ENCODE data around the gene RBMS3.

The RBMS3 gene

DNA sequence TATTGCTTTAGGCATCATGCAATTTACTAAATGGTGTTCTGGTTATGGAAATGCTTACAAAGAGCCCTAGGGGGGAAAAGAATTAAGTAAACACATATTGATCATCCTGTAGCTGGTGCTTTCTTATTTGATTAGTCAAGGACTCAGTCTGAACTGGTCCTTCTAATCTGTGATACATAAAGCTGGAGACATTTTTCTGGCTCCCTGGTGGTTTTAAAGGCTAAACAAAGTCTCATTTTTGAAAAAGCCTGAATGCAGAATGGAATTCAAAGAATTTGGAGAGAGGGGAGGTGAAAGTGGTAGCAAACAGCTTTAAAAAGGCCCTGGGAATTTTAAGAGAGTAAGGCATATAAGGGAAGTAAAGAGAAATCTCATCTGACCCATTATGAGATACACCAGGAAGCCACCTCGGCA is 149.7 kb downstream of the RBMS3 start:
- Histone ChIP-seq H3K4me3 (ENCODE audit: low read depth, low read length) (no peak overlapping the region), H3K27me3 (ENCODE audit: control insufficient read depth, insufficient read depth, low read length) (no peaks in the 10 kb centered on the region), H3K36me3 (ENCODE audit: control insufficient read depth, insufficient read depth, low read length) (no peaks in the 10 kb centered on the region), H3K9ac (ENCODE audit: low read length) (no peak overlapping the region), H3K9me3 (ENCODE audit: control insufficient read depth, insufficient read depth, low read depth, low read length) (no peaks in the 10 kb centered on the region), H3K27ac (ENCODE audit: low read depth, low read length) (peak overlapping the region; percentile 52), H3K4me1 (ENCODE audit: control insufficient read depth, insufficient read depth, low read length) (peaks cover 22% of the 10 kb centered on the region)

DNA sequence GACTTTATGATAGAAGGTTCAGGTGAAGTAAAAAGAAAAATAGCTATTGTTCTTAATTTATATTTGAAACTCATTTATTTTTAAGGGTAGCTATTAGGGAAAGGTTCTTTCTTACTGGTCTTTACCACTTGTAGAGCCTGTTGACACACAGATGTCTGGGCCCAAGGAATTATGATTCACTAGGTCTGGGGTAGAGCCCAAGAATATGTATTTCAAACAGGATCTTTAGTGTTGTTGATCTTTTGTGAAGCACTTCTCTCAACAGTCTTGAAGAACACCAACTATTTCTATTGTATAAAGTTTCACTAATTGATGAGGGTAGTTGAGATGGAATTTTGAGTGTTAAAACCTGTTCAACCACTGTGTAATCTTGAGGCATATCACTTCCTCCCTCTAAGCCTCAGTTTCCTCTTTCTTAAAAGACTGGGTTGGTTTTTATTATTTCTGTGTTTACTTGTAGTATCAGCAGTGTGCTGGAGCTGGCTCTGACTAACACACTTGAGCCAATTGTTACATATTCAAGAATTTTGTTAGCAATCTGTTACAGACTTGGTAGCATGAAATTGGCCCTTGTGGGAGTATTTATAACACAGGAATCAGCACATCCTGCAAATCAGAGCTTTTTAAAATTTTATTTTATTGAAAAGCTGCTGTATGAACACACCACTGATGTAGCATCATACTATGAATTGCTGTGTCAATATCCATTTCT is 155.9 kb downstream of the RBMS3 start:
- H3K27ac ChIP-seq (ENCODE audit: low read depth, low read length) = no peak overlapping the region
- peaks cover 24% of the 10 kb centered on the region for H3K4me1 ChIP-seq (ENCODE audit: control insufficient read depth, insufficient read depth, low read length)
- no peaks in the 10 kb centered on the region for H3K9me3 ChIP-seq (ENCODE audit: control insufficient read depth, insufficient read depth, low read depth, low read length)
- no peak overlapping the region for H3K4me3 ChIP-seq (ENCODE audit: low read depth, low read length)
- no peaks in the 10 kb centered on the region for H3K27me3 ChIP-seq (ENCODE audit: control insufficient read depth, insufficient read depth, low read length)
- no peaks in the 10 kb centered on the region for H3K36me3 ChIP-seq (ENCODE audit: control insufficient read depth, insufficient read depth, low read length)
- no peak overlapping the region for H3K9ac ChIP-seq (ENCODE audit: low read length)

DNA sequence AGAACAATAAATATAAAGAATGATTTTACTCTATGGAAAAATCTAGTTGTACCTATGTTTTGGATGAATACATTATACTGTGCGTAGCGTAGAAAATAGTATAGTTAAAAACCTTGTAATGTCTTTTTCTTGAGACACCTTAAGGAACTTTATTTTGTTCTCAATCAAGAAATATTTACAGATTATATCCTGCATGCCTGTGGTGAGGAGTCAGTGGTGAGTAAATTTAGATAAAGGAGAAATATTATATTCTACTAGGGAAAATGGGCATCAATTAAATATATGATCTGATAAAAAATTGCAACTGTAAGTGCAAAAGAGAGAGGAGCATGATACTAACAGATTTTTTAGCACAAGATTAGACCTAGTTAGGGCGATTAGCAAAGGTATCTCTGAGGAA is 157.7 kb downstream of the RBMS3 start:
- Histone ChIP-seq H3K36me3 (ENCODE audit: control insufficient read depth, insufficient read depth, low read length) (no peaks in the 10 kb centered on the region), H3K4me3 (ENCODE audit: low read depth, low read length) (no peak overlapping the region), H3K9me3 (ENCODE audit: control insufficient read depth, insufficient read depth, low read depth, low read length) (no peaks in the 10 kb centered on the region), H3K27me3 (ENCODE audit: control insufficient read depth, insufficient read depth, low read length) (no peaks in the 10 kb centered on the region), H3K27ac (ENCODE audit: low read depth, low read length) (no peak overlapping the region), H3K9ac (ENCODE audit: low read length) (no peak overlapping the region), H3K4me1 (ENCODE audit: control insufficient read depth, insufficient read depth, low read length) (peaks cover 24% of the 10 kb centered on the region)

DNA sequence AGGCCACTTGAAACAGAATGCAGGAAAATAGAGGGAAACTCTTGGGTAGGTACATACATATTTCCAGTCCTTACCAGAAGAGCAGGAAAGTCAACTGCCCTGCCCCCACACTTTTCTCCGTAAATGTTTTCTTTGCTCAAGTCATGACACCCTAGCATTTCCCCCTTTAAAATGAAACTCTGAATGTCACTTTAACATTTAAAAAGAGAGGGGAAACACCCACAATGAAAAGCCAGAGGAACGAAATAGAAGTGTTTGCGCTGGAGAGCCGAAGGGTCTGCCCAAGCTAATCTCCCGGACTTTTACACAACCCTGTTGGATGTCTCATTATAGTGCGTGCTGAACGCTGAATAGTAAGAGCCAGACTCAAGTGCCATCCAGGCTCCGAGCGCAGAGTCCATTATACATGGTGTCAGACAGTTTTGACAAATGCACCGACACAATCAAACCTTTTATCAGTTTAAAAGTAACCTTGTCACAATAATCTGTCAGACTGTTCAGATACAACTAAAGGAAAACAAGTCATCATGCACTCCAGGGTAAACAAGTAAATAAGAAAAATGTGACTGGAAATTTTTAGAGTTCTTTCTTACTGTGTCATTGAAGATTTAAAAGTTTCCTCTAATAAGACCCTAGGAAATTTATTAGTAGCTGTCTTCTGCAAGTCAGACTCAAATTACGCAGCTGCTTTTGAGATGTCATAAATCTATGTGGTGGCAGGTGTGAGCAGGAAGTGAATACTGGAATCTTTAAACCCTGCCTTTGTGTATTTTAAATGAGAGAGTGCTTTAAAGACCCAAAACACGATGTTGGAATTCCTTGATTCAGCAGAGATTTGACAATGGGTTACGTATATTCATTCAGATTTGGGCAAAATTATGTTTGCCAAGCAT is 159.8 kb downstream of the RBMS3 start:
- Histone ChIP-seq H3K9me3 (ENCODE audit: control insufficient read depth, insufficient read depth, low read depth, low read length) (no peaks in the 10 kb centered on the region), H3K27ac (ENCODE audit: low read depth, low read length) (no peak overlapping the region), H3K4me1 (ENCODE audit: control insufficient read depth, insufficient read depth, low read length) (peaks cover 24% of the 10 kb centered on the region), H3K36me3 (ENCODE audit: control insufficient read depth, insufficient read depth, low read length) (no peaks in the 10 kb centered on the region), H3K4me3 (ENCODE audit: low read depth, low read length) (peak overlapping the region; percentile 8; the same call in 1 of the 2 replicates), H3K27me3 (ENCODE audit: control insufficient read depth, insufficient read depth, low read length) (no peaks in the 10 kb centered on the region), H3K9ac (ENCODE audit: low read length) (no peak overlapping the region)

DNA sequence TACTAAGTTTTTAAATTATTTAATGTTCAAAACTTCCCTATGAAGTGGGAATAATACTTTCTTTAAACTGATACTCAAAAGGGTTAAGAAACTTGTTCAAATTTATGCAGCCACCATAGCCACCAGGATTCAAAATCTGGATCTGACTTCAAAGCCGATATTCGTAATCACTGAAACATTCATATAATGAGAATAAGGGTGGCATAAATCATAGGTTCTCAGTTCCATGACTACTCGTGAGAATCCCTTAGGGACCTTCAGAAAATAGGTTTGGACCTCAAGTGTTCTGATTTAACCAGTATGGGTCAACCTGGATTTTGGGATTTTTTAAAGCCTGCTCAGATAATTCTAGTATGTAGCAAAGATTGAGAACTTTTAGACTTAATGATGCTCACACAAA is 160.6 kb downstream of the RBMS3 start:
- no peaks in the 10 kb centered on the region for H3K9me3 ChIP-seq (ENCODE audit: control insufficient read depth, insufficient read depth, low read depth, low read length)
- no peaks in the 10 kb centered on the region for H3K27me3 ChIP-seq (ENCODE audit: control insufficient read depth, insufficient read depth, low read length)
- no peak overlapping the region for H3K27ac ChIP-seq (ENCODE audit: low read depth, low read length)
- no peak overlapping the region for H3K4me3 ChIP-seq (ENCODE audit: low read depth, low read length)
- no peaks in the 10 kb centered on the region for H3K36me3 ChIP-seq (ENCODE audit: control insufficient read depth, insufficient read depth, low read length)
- no peak overlapping the region for H3K9ac ChIP-seq (ENCODE audit: low read length)
- H3K4me1 ChIP-seq (ENCODE audit: control insufficient read depth, insufficient read depth, low read length) = peaks cover 24% of the 10 kb centered on the region

DNA sequence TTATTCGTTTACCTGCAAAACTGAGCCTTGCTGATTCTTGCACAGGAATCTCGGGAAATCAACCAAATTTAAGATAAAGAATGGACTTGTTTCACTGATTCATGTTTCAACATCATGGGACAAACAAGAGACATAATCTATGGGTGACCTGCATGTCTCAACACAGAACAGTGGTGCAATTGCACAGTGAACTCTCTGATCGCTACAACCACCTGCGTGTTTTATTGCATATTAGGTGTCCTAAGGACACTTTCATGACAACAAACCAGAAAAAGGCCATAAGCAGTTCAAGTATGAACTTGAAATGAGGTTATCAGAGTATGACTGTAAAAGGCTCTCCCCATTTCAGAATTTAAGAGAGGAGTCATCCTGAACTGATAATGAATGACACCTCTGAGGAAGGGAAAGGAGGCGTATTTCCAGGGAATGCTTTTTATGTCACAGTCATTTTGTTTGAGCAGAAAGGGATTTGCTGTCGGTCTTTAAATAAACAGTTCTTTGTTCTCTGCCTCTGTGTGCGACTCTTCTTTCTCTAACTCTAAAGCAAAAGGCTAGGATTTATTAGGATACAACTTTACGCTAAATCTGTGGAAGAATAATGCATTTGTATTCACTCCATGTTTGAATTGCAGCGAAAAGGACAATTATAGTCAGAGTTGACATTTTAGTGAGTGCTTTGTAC is 167.2 kb downstream of the RBMS3 start:
- Histone ChIP-seq H3K4me3 (ENCODE audit: low read depth, low read length) (no peak overlapping the region), H3K9ac (ENCODE audit: low read length) (no peak overlapping the region), H3K27me3 (ENCODE audit: control insufficient read depth, insufficient read depth, low read length) (no peaks in the 10 kb centered on the region), H3K9me3 (ENCODE audit: control insufficient read depth, insufficient read depth, low read depth, low read length) (no peaks in the 10 kb centered on the region), H3K36me3 (ENCODE audit: control insufficient read depth, insufficient read depth, low read length) (no peaks in the 10 kb centered on the region), H3K27ac (ENCODE audit: low read depth, low read length) (no peak overlapping the region), H3K4me1 (ENCODE audit: control insufficient read depth, insufficient read depth, low read length) (peaks cover 7% of the 10 kb centered on the region)

DNA sequence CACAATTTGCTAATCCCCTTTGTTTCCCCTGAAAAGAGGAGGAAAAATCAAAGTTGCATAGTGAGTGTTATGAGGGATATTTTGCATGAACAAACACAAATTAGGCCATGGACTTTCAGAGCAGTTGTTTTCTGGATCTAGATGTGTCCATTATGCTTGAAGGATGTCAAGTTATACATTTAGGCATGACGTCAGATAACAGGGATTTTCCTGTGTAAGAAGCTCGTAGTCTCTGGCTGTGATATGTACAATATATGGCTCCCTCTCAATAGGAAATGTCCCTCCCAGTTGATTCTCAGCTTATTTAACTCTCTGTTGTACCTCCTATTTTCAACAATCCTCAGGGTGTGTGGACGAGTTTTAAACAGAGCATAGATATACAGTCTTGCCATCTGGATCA is 171.0 kb downstream of the RBMS3 start:
- H3K9ac ChIP-seq (ENCODE audit: low read length) = no peak overlapping the region
- H3K4me1 ChIP-seq (ENCODE audit: control insufficient read depth, insufficient read depth, low read length) = peaks cover 17% of the 10 kb centered on the region
- no peaks in the 10 kb centered on the region for H3K36me3 ChIP-seq (ENCODE audit: control insufficient read depth, insufficient read depth, low read length)
- H3K27ac ChIP-seq (ENCODE audit: low read depth, low read length) = no peak overlapping the region
- H3K4me3 ChIP-seq (ENCODE audit: low read depth, low read length) = no peak overlapping the region
- H3K9me3 ChIP-seq (ENCODE audit: control insufficient read depth, insufficient read depth, low read depth, low read length) = no peaks in the 10 kb centered on the region
- H3K27me3 ChIP-seq (ENCODE audit: control insufficient read depth, insufficient read depth, low read length) = no peaks in the 10 kb centered on the region

DNA sequence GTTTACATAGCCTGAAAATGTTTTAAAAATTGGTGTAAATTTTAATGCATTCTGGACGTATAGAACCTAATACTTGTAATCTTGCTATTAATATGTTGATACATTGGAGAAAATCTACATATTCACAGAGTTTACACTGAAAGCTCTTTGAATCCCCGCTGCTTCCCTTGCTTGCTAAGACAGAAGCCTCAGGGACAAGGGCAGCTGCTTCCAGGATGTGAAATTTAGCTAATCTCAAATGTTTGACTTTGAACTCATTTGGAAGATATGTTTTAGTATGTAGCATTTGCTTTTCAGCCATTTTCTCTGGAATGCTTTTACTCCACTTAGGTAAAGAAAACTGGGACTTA is 172.0 kb downstream of the RBMS3 start:
- no peak overlapping the region for H3K27ac ChIP-seq (ENCODE audit: low read depth, low read length)
- H3K4me1 ChIP-seq (ENCODE audit: control insufficient read depth, insufficient read depth, low read length) = peaks cover 17% of the 10 kb centered on the region
- no peaks in the 10 kb centered on the region for H3K36me3 ChIP-seq (ENCODE audit: control insufficient read depth, insufficient read depth, low read length)
- no peak overlapping the region for H3K4me3 ChIP-seq (ENCODE audit: low read depth, low read length)
- no peaks in the 10 kb centered on the region for H3K9me3 ChIP-seq (ENCODE audit: control insufficient read depth, insufficient read depth, low read depth, low read length)
- H3K27me3 ChIP-seq (ENCODE audit: control insufficient read depth, insufficient read depth, low read length) = no peaks in the 10 kb centered on the region
- no peak overlapping the region for H3K9ac ChIP-seq (ENCODE audit: low read length)

DNA sequence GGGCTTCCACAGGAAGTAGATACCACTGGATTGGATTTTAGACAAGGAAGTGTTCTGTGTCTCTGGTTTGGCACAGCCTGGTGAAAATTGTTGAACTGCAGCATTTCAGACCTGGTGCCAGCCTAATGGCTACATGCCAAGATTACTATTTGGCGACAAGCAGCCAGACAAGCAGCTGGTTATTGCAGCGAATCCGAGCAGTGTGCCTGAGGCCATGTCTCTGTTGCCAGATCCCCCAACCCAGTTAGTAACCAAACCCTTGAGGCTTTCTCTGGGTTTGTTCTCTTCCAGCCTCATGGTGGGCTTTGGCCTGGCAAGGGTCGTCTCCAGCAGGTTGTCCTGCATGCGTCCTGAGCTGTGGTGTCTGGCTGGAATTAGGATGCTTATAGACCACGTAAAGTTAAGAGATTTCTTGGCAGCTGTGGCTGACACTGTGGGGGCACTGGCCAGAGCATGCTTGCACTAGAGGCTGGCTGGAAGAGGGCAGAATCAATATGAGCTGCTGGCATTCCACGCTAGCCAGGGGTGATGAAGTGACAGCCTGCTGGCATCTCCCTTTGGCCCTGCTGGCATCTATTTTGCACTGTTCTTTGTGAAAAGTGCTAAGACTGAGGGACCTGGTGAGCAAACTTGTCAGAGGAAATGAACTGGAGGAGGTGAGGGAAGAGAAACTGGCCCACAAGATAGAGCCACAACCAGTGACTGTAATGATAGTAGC is 172.6 kb downstream of the RBMS3 start:
- no peaks in the 10 kb centered on the region for H3K27me3 ChIP-seq (ENCODE audit: control insufficient read depth, insufficient read depth, low read length)
- no peak overlapping the region for H3K27ac ChIP-seq (ENCODE audit: low read depth, low read length)
- H3K9ac ChIP-seq (ENCODE audit: low read length) = no peak overlapping the region
- H3K4me1 ChIP-seq (ENCODE audit: control insufficient read depth, insufficient read depth, low read length) = peaks cover 12% of the 10 kb centered on the region
- no peaks in the 10 kb centered on the region for H3K9me3 ChIP-seq (ENCODE audit: control insufficient read depth, insufficient read depth, low read depth, low read length)
- H3K4me3 ChIP-seq (ENCODE audit: low read depth, low read length) = no peak overlapping the region
- H3K36me3 ChIP-seq (ENCODE audit: control insufficient read depth, insufficient read depth, low read length) = no peaks in the 10 kb centered on the region

DNA sequence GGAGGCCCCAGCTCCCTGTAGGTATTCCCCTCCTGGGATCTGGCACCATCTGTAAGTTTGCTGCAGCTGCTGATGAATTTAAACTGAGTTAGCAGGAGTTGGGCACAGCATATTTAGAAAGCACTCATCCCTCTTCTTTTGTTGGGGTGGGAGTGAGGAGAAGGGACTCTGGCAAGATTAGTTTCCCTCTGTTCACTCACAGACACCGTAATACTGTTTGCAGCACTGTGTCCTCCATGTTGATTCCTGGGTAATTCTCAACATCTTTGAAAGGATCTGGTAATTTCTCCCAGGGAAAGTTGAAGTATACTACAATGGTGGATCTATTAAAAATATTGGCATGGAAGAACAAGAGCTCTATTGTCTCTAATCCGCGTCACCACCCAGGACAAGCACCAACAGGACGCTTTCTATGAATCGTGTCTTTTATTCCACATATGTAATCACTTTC is 173.3 kb downstream of the RBMS3 start:
- Histone ChIP-seq H3K27me3 (ENCODE audit: control insufficient read depth, insufficient read depth, low read length) (no peaks in the 10 kb centered on the region), H3K9ac (ENCODE audit: low read length) (no peak overlapping the region), H3K4me1 (ENCODE audit: control insufficient read depth, insufficient read depth, low read length) (peaks cover 12% of the 10 kb centered on the region), H3K27ac (ENCODE audit: low read depth, low read length) (no peak overlapping the region), H3K4me3 (ENCODE audit: low read depth, low read length) (no peak overlapping the region), H3K36me3 (ENCODE audit: control insufficient read depth, insufficient read depth, low read length) (no peaks in the 10 kb centered on the region), H3K9me3 (ENCODE audit: control insufficient read depth, insufficient read depth, low read depth, low read length) (no peaks in the 10 kb centered on the region)
